ENCODE data around the gene DCAF6. TPM values are rescaled to one million over a fixed set of nuclear protein-coding genes. Genes with fewer than 3 reads are reported as not detected.

DCAF6 gene
- total and polyA plus RNA-seq, 3 donors from 2014 or later = 160 to 199 (median 173) TPM

DNA sequence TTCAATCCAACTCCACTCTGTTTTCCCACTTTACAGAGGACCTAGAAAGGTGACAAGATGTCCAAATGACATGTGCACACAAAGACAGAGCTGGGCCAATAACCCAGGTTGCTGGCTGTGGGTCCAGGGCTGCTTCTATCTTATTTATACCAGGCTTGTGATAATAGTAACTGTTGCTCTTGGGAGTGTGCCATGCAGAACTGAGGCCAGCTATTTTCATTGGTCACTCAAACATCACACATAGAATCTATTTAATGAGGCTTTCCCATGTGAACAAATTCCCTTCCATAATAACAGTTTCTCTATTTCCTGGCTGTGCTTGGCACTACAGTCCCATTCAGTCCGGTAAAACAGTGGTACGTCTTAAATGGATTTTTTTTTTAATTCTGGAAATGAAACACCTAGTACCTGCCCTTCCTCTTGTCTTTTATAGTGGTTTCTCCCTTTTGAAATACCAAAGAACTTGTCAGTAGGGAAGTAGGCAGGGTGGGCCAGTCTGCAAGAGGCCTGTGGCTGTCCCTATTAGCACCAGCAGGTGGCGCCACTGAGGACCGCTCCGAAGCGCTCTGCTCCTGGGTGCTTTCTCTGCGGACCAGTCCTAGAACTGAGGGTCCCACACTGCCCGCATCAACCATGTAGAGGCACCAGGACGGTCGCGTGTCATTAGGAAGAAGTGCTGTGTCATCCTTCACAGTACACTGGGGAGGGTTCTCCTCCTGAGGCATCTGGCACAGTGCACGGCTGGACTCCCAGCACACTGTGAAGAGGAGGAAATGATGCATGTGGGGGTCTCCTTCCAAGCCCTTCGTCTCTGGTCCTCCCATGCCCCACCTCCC is 148.1 kb downstream of the DCAF6 start:
- DNase-seq = peak; percentile 75
- intact Hi-C loops (cut with DNase I; ENCODE audit: low total_unique reads) = loop anchor here (10.0 kb wide), 1 partner anchor 50 kb away; the partner anchor contains the start of gene GPR161
- TF ChIP-seq, protein P1, sequence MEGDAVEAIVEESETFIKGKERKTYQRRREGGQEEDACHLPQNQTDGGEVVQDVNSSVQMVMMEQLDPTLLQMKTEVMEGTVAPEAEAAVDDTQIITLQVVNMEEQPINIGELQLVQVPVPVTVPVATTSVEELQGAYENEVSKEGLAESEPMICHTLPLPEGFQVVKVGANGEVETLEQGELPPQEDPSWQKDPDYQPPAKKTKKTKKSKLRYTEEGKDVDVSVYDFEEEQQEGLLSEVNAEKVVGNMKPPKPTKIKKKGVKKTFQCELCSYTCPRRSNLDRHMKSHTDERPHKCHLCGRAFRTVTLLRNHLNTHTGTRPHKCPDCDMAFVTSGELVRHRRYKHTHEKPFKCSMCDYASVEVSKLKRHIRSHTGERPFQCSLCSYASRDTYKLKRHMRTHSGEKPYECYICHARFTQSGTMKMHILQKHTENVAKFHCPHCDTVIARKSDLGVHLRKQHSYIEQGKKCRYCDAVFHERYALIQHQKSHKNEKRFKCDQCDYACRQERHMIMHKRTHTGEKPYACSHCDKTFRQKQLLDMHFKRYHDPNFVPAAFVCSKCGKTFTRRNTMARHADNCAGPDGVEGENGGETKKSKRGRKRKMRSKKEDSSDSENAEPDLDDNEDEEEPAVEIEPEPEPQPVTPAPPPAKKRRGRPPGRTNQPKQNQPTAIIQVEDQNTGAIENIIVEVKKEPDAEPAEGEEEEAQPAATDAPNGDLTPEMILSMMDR (IDR thresholded peaks at IDR 0.05) = peak; percentile 84 to 92 (median 85)
- no peak for TF ChIP-seq POLR2A (IDR thresholded peaks at IDR 0.05)
- no peaks in the 10 kb centered on the region for H3K27me3 ChIP-seq
- WGBS, 2 donors = 18 to 32% methylated on average over 10 to 13 of the region's 13 CpGs
- peak overlapping the region in 1 of 2 donors; percentile 71 for H3K27ac ChIP-seq
- no peak overlapping the region for H3K4me3 ChIP-seq
- no peaks in the 10 kb centered on the region for H3K9me3 ChIP-seq
- H3K36me3 ChIP-seq (ENCODE audit: low read depth, missing control alignments) = no peaks in the 10 kb centered on the region
- peaks cover 26% of the 10 kb centered on the region for H3K4me1 ChIP-seq

DNA sequence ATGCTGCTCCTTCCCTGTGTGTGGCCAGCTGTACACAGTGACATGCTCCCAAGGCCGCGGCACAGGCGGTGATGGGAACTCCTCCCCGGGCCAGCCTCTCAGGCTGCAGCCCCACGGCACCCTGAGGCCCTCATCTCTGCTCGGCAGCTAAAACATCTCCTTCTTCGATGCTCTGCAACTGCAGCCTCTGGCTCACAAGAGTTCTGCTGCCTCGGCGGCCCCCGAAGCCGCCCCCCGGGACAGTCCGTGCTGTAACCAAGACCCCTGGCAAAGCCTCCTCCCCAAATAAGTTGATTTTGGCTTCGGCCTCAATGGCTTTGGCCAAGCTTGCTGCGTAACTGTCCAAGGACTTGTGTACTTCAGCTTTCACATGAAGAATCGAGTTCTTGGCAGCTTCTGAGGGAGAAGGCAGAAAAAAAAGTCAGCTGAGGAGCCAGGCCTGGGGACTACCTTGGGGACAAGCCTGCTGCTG is 149.0 kb downstream of the DCAF6 start:
- intact Hi-C loops (cut with DNase I; ENCODE audit: low total_unique reads) = loop anchor here (10.0 kb wide), 1 partner anchor 49 kb away; the partner anchor contains the start of gene GPR161
- Histone ChIP-seq H3K36me3 (ENCODE audit: low read depth, missing control alignments) (no peaks in the 10 kb centered on the region), H3K9me3 (no peaks in the 10 kb centered on the region), H3K27me3 (no peaks in the 10 kb centered on the region), H3K27ac (peak overlapping the region; percentile 26 to 71), H3K4me1 (peaks cover 31% of the 10 kb centered on the region), H3K4me3 (no peak overlapping the region)
- DNase-seq = peak; percentile 84
- no peak for TF ChIP-seq POLR2A (IDR thresholded peaks at IDR 0.05)
- WGBS, 2 donors = 39 to 46% methylated on average over 9 to 16 of the region's 16 CpGs

DNA sequence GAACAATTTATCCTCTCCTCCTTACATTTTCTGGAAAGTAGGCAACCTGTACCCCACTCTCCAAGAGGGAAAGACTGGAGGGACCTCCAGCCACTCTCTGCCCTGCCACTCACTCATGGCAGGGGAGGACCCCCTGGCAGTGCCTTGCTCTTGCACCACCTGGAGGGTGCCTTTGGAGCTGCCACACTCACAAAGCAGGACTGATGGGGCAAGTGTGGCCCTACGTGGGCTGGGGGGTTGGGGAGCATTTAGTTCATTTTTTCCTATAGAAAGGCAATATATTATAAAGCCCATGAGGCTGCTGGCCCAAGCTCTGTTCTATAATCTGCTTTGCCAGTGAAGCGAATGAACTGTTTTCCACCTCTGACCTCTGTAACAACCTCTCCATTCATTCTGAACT is 150.0 kb downstream of the DCAF6 start:
- H3K36me3 ChIP-seq (ENCODE audit: low read depth, missing control alignments) = no peaks in the 10 kb centered on the region

DNA sequence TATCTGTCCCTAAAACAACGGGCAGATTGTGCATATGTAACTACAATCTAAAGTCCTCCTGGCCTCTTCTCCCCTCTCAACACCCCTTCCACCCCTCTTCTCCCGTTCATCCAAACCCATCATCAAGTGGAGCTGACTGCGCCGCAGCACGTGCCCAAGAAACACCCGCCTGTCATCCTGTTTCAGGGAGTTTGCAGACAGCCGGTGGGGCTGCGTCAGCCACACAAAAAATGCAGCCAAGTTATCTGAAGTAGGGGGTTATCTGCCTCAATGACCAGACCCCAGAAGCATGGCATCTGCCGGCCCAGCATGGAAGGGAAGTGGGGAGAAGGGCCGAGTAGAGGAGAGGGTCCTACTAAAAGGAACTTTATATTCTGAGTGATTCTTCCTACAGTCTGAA is 151.2 kb downstream of the DCAF6 start:
- Histone ChIP-seq H3K4me3 (no peak overlapping the region), H3K36me3 (ENCODE audit: low read depth, missing control alignments) (no peaks in the 10 kb centered on the region), H3K27me3 (no peaks in the 10 kb centered on the region), H3K9me3 (no peaks in the 10 kb centered on the region), H3K27ac (no peak overlapping the region), H3K4me1 (peaks cover 39% of the 10 kb centered on the region)
- WGBS, 2 donors = 95 to 96% methylated on average over 10 of the region's 10 CpGs
- no peak for DNase-seq
- TF ChIP-seq, protein P1 (IDR thresholded peaks at IDR 0.05) = no peak
- no peak for TF ChIP-seq POLR2A (IDR thresholded peaks at IDR 0.05)
- intact Hi-C loops (cut with DNase I; ENCODE audit: low total_unique reads) = loop anchor here (10.0 kb wide), 1 partner anchor 47 kb away; the partner anchor contains the start of gene GPR161

More for the DNA sequence above, 150.0 kb downstream of the DCAF6 start:
- intact Hi-C loops (cut with DNase I; ENCODE audit: low total_unique reads) = loop anchor here (10.0 kb wide), 1 partner anchor 48 kb away; the partner anchor contains the start of gene GPR161
- TF ChIP-seq POLR2A (IDR thresholded peaks at IDR 0.05) = no peak
- TF ChIP-seq, protein P1 (IDR thresholded peaks at IDR 0.05) = no peak
- peak overlapping the region in 1 of 2 donors; percentile 71 for H3K27ac ChIP-seq
- H3K4me1 ChIP-seq = peaks cover 36% of the 10 kb centered on the region
- no peaks in the 10 kb centered on the region for H3K9me3 ChIP-seq
- H3K4me3 ChIP-seq = no peak overlapping the region
- WGBS, 2 donors = 74 to 88% methylated on average over 2 of the region's 2 CpGs
- no peak for DNase-seq
- no peaks in the 10 kb centered on the region for H3K27me3 ChIP-seq
